Mucosa of descending colon (tissue), 3 donors: ENCODE measurements around the gene C11orf21. TPM values are rescaled to one million over a fixed set of nuclear protein-coding genes. Genes with fewer than 3 reads are reported as not detected.
"Not testable (repeated sequence)": the region's sequence is repeated elsewhere in the genome, so short reads cannot be mapped to it uniquely, and the experiment has no call there.

Experiments used
- ATAC-seq: fragments of 200-7000 bp; cut with Tn5 transposase; one replicate; pipeline ENCODE4 v1.9.1; 2020; ENCODE audit warnings: mild to moderate bottlenecking, moderate library complexity
- DNase-seq, 3 donors: peaks; one replicate each; pipeline ENCODE4 v3.0.0-alpha.2; 2020
- H3K36me3 ChIP-seq: fragments of 200-600 bp; one replicate; pipeline ENCODE4 v1.8.0; 2021; ENCODE audit warnings: low read depth, mild to moderate bottlenecking
- H3K4me1 ChIP-seq: fragments of 200-600 bp; one replicate; pipeline ENCODE4 v1.8.0; 2021; ENCODE audit warnings: low read depth, mild to moderate bottlenecking
- H3K4me3 ChIP-seq: fragments of 200-600 bp; one replicate; pipeline ENCODE4 v1.8.0; 2021; ENCODE audit warnings: mild to moderate bottlenecking
- H3K9me3 ChIP-seq: fragments of 200-600 bp; one replicate; pipeline ENCODE4 v1.8.0; 2021; ENCODE audit warnings: mild to moderate bottlenecking
- CTCF ChIP-seq: fragments of 200-600 bp; IDR thresholded peaks from one replicate; pipeline ENCODE4 v1.8.0; 2022; ENCODE audit warnings: antibody characterized with exemption, mild to moderate bottlenecking
- intact Hi-C, 2 donors: fragments of 100-400 bp; cut with DNase I in 1 of 2; cut with micrococcal nuclease in 1 of 2; formaldehyde crosslinking; loops; one replicate each; pipeline versions ENCODE4 v1.11.0 to v1.11.1; 2022; cut with DNase I, micrococcal nuclease
- total RNA-seq, 3 donors: library from RNA; stranded (reverse); fragmentation: NEBNext Ultra II Directional in 2 of 3; extraction: Animal tissue kit (Norgen Biotek cat#: 25700) in 2 of 3; gene quantifications; one replicate each; pipeline versions ENCODE4 v1.2.1 to v1.2.4, GENCODE V29; 2021 to 2023
- donor health status: DM: no; HTN: no; CAD: no; lungs with moderate emphysema.
- donor health status: DM: no; HTN: no; CAD: no.
- donor health status: DM: no; HTN: yes; CAD: no.

C11orf21 gene
- total RNA-seq, 3 donors from 2014 or later: 0.35 to 2.3 (median 1.9) TPM

- intact Hi-C loops: no loop called here
- no peak for TF ChIP-seq CTCF
- Histone ChIP-seq H3K36me3 (no peaks in the 10 kb centered on the region), H3K4me1 (no peaks in the 10 kb centered on the region), H3K9me3 (peaks cover 7% of the 10 kb centered on the region), H3K4me3 (no peak overlapping the region)
- no peak for DNase-seq
- no peak for ATAC-seq
These were observed 43.3 kb upstream of the C11orf21 start for GRCh38 chr11:2345050-2345449.

- Histone ChIP-seq H3K4me1 (no peaks in the 10 kb centered on the region), H3K9me3 (no peaks in the 10 kb centered on the region), H3K4me3 (no peak overlapping the region), H3K36me3 (no peaks in the 10 kb centered on the region)
- DNase-seq (no peak), ATAC-seq (no peak)
- TF ChIP-seq CTCF: no peak
- intact Hi-C loops: no loop called here
These were observed 41.8 kb upstream of the C11orf21 start for GRCh38 chr11:2343502-2343901.

- ATAC-seq: no peak
- no peak for TF ChIP-seq CTCF
- intact Hi-C loops: no loop called here
These were observed 41.3 kb upstream of the C11orf21 start for GRCh38 chr11:2342981-2343380.

GRCh38 chr11:2342557-2342956, 40.8 kb upstream of the C11orf21 start:
- no peaks in the 10 kb centered on the region for H3K36me3 ChIP-seq
- no peak for ATAC-seq
- TF ChIP-seq CTCF: no peak
- H3K9me3 ChIP-seq: no peaks in the 10 kb centered on the region
- DNase-seq: no peak
- H3K4me3 ChIP-seq: no peak overlapping the region
- intact Hi-C loops: no loop called here
- no peaks in the 10 kb centered on the region for H3K4me1 ChIP-seq

More at GRCh38 chr11:2342981-2343380, 41.3 kb upstream of the C11orf21 start:
- no peaks in the 10 kb centered on the region for H3K4me1 ChIP-seq
- no peak for DNase-seq
- H3K9me3 ChIP-seq: no peaks in the 10 kb centered on the region
- no peaks in the 10 kb centered on the region for H3K36me3 ChIP-seq
- H3K4me3 ChIP-seq: no peak overlapping the region

GRCh38 chr11:2338760-2339159, 37.0 kb upstream of the C11orf21 start:
- DNase-seq, intact Hi-C loops, H3K9me3 ChIP-seq, ATAC-seq, H3K4me3 ChIP-seq, H3K4me1 ChIP-seq, H3K36me3 ChIP-seq: not testable (repeated sequence)

GRCh38 chr11:2335286-2335685, 33.6 kb upstream of the C11orf21 start:
- H3K4me3 ChIP-seq, H3K36me3 ChIP-seq, H3K4me1 ChIP-seq, DNase-seq, ATAC-seq, intact Hi-C loops: not testable (repeated sequence)
- peaks cover 10% of the 10 kb centered on the region for H3K9me3 ChIP-seq

- H3K36me3 ChIP-seq, ATAC-seq, H3K4me1 ChIP-seq, H3K4me3 ChIP-seq, intact Hi-C loops, DNase-seq: not testable (repeated sequence)
- peaks cover 10% of the 10 kb centered on the region for H3K9me3 ChIP-seq
These were observed 31.9 kb upstream of the C11orf21 start for GRCh38 chr11:2333486-2334205.

GRCh38 chr11:2332569-2332968, 30.9 kb upstream of the C11orf21 start:
- H3K36me3 ChIP-seq, intact Hi-C loops: not testable (repeated sequence)

More at GRCh38 chr11:2332569-2332968, 30.9 kb upstream of the C11orf21 start:
- not testable (repeated sequence) for H3K4me3 ChIP-seq, H3K4me1 ChIP-seq, DNase-seq, ATAC-seq
- peaks cover 10% of the 10 kb centered on the region for H3K9me3 ChIP-seq
